Calu3 (cell line): ENCODE data around the gene HERC5. TPM values are rescaled to one million over a fixed set of nuclear protein-coding genes. Genes with fewer than 3 reads are reported as not detected.

Source experiments
- BruUV-seq: library from RNA; stranded (reverse); fragments of 400-500 nt; replicated peaks from 2 replicates; lab custom pipeline; 2021; lab: Mats Ljungman, UMichigan
- CTCF ChIA-PET: fragments of 300-600 bp; sonication (Branson Sonifier 250); formaldehyde crosslinking; loops from one replicate; lab custom pipeline; 2022; ENCODE audit warnings: antibody characterized with exemption; lab: Charles Lee
- DNase-seq: peaks from one replicate; pipeline ENCODE4 v3.0.0; 2022
- H3K27ac Mint-ChIP-seq: one replicate; pipeline ENCODE4 v1.8.0; 2022; ENCODE audit warnings: mixed read lengths; ENCODE audit not compliant: unreplicated experiment
- H3K27me3 Mint-ChIP-seq: one replicate; pipeline ENCODE4 v1.8.0; 2022; ENCODE audit warnings: mixed read lengths; ENCODE audit not compliant: unreplicated experiment
- H3K36me3 Mint-ChIP-seq: one replicate; pipeline ENCODE4 v1.8.0; 2022; ENCODE audit warnings: mild to moderate bottlenecking, moderate library complexity, mixed read lengths; ENCODE audit not compliant: insufficient read depth, unreplicated experiment
- H3K4me1 Mint-ChIP-seq: one replicate; pipeline ENCODE4 v1.8.0; 2022; ENCODE audit warnings: mild to moderate bottlenecking, low read depth, mixed read lengths; ENCODE audit not compliant: unreplicated experiment
- H3K4me3 Mint-ChIP-seq: one replicate; pipeline ENCODE4 v1.8.0; 2022; ENCODE audit warnings: mild to moderate bottlenecking, low read depth, moderate library complexity, mixed read lengths; ENCODE audit not compliant: unreplicated experiment
- H3K9me3 Mint-ChIP-seq: one replicate; pipeline ENCODE4 v1.8.0; 2022; ENCODE audit warnings: low read depth, mixed read lengths; ENCODE audit not compliant: unreplicated experiment
- CTCF ChIP-seq: fragments of 200-600 bp; IDR thresholded peaks from one replicate; pipeline ENCODE4 v1.8.0; 2022; ENCODE audit warnings: antibody characterized with exemption; ENCODE audit not compliant: unreplicated experiment
- intact Hi-C: fragments of 100-400 bp; cut with micrococcal nuclease; formaldehyde crosslinking; loops from one replicate; pipeline ENCODE4 v1.10.0; 2022; ENCODE audit not compliant: unreplicated experiment
- total RNA-seq: library from RNA; stranded (reverse); gene quantifications from 2 replicates; pipeline ENCODE4 v1.2.3, GENCODE V29; 2022

HERC5 gene
- total RNA-seq, 1 experiment from 2014 or later, result 20.1 TPM

GRCh38 chr4:88457307-88458103 is 586 bp downstream of the HERC5 start:
- Mint-ChIP-seq H3K27me3 (no peaks in the 10 kb centered on the region), H3K4me3 (peak overlapping the region; percentile 78), H3K27ac (peak overlapping the region; percentile 85), H3K36me3 (peaks cover 20% of the 10 kb centered on the region), H3K9me3 (no peaks in the 10 kb centered on the region), H3K4me1 (no peaks in the 10 kb centered on the region)
- no TSS peak for BruUV-seq
- CTCF ChIA-PET, result interaction anchor here (0.9 to 2.0 kb wide), 5 partner anchors 79 to 424 kb away, joined by 3 to 15 read pairs (median 3); partner anchors contain the start of genes HERC6 and PPM1K
- DNase-seq, result peak; percentile 36
- intact Hi-C loops, result loop anchor here (2.0 kb wide), 1 partner anchor 75 kb away; no protein-coding TSS in a partner anchor
- TF ChIP-seq CTCF, result no peak

GRCh38 chr4:88458104-88458740 is 1.3 kb downstream of the HERC5 start:
- Mint-ChIP-seq H3K9me3 (no peaks in the 10 kb centered on the region), H3K36me3 (peaks cover 20% of the 10 kb centered on the region), H3K4me1 (no peaks in the 10 kb centered on the region), H3K27ac (no peak overlapping the region), H3K27me3 (no peaks in the 10 kb centered on the region), H3K4me3 (peak overlapping the region; percentile 78)
- DNase-seq, result no peak
- BruUV-seq, result TSS peak; percentile 62
- CTCF ChIA-PET, result interaction anchor here (2.0 kb wide), 1 partner anchor 239 kb away, joined by 15 read pairs; no protein-coding TSS in a partner anchor
- no peak for TF ChIP-seq CTCF
- intact Hi-C loops, result no loop called here

- H3K27ac Mint-ChIP-seq, result no peak overlapping the region
- peaks cover 3% of the 10 kb centered on the region for H3K36me3 Mint-ChIP-seq
- CTCF ChIA-PET, result interaction anchor here (0.5 kb wide), 1 partner anchor 74 kb away, joined by 3 read pairs; no protein-coding TSS in a partner anchor
- no peak for TF ChIP-seq CTCF
- intact Hi-C loops, result no loop called here
- BruUV-seq, result no TSS peak
- H3K9me3 Mint-ChIP-seq, result no peaks in the 10 kb centered on the region
- no peak for DNase-seq
- no peak overlapping the region for H3K4me3 Mint-ChIP-seq
- H3K27me3 Mint-ChIP-seq, result no peaks in the 10 kb centered on the region
- peaks cover 8% of the 10 kb centered on the region for H3K4me1 Mint-ChIP-seq
These were observed 8.8 kb downstream of the HERC5 start for GRCh38 chr4:88465653-88466192.

- CTCF ChIA-PET, result no interaction called here
- no peaks in the 10 kb centered on the region for H3K27me3 Mint-ChIP-seq
- peaks cover 8% of the 10 kb centered on the region for H3K4me1 Mint-ChIP-seq
- no peaks in the 10 kb centered on the region for H3K9me3 Mint-ChIP-seq
- no peak for DNase-seq
- H3K4me3 Mint-ChIP-seq, result no peak overlapping the region
- no peak overlapping the region for H3K27ac Mint-ChIP-seq
- BruUV-seq, result no TSS peak
- intact Hi-C loops, result no loop called here
- no peaks in the 10 kb centered on the region for H3K36me3 Mint-ChIP-seq
- no peak for TF ChIP-seq CTCF
These were observed 10.5 kb downstream of the HERC5 start for GRCh38 chr4:88467392-88467791.
